IPS-NIHi11 (cell line): ENCODE results near the gene LGR5.
A peak's percentile ranks its signal among the peaks of the same experiment; 100 is the strongest.
"Not testable (repeated sequence)": the region's sequence is repeated elsewhere in the genome, so short reads cannot be mapped to it uniquely, and the experiment has no call there.

Experiments used
- DNase-seq: peaks from one replicate; pipeline ENCODE4 v3.0.0; 2012; ENCODE audit warnings: mixed read lengths, low spot score

Gene LGR5

GRCh38 chr12:71551529-71551928 is 111.9 kb downstream of the LGR5 start:
- DNase-seq, result no peak

- DNase-seq, result no peak
Measured at GRCh38 chr12:71552728-71553501, 113.3 kb downstream of the LGR5 start.

GRCh38 chr12:71555191-71555590 is 115.6 kb downstream of the LGR5 start:
- no peak for DNase-seq

- DNase-seq, result not testable (repeated sequence)
Measured at GRCh38 chr12:71555789-71556188, 116.2 kb downstream of the LGR5 start.

GRCh38 chr12:71556448-71556847 is 116.8 kb downstream of the LGR5 start:
- no peak for DNase-seq

DNA sequence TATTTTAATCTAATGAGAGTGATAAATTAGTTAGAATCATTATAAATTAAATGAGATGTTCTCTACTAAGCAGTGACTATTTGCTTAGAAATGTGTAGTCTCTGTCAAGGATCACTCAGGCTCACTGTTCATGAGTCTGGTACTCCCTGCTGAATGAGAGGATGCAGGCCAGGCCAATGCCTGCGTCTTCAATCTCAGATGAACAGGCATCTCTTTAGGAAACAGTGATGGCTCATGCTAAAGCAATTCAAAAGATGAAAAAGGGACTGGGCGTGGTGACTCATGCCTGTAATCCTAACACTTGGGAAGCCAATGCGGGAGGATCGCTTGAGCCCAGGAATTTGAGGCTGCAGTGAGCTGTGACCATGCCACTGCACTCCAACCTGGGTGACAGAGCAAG is 117.3 kb downstream of the LGR5 start:
- DNase-seq, result peak; percentile 26

DNA sequence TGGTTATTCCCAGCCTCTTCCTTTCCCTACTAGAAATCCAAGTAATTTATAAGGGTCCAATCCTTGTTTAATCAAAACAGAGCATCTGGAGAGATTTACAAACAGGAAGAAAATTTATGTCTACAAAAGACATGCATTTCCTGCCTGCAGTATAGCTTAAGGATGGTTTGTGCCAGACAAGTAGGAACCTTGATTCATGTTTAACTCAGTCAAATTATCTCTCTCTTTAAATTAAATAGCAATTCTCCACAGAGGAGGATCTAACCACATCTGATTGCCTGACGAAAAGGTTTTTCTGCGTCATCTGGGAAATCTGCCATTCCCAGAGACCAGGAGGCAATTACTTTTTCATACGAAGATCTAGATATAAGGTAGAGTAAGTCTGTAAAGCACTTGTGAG is 118.8 kb downstream of the LGR5 start:
- DNase-seq, result no peak

- DNase-seq, result no peak
Measured at GRCh38 chr12:71562676-71563595, 123.3 kb downstream of the LGR5 start.

GRCh38 chr12:71565535-71565934 is 125.9 kb downstream of the LGR5 start:
- no peak for DNase-seq

DNA sequence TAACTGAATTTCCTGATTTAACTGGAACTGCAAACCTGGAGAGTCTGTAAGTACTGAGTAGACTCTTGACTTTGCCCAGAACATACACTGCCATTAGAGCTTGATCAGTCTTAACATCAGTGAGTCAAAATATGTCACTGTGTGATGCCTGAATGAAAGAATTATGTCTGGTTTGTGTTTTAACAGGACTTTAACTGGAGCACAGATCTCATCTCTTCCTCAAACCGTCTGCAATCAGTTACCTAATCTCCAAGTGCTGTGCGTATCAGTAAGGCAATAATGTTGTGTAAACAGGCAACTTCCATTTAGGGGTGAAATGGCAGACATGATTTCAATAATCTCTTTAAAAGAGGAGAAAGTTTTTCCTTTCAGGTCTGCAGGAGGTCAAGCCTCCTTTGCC is 127.1 kb downstream of the LGR5 start:
- DNase-seq, result no peak

- DNase-seq, result no peak
Measured at GRCh38 chr12:71567537-71567936, 127.9 kb downstream of the LGR5 start.

GRCh38 chr12:71569885-71570284 is 130.3 kb downstream of the LGR5 start:
- not testable (repeated sequence) for DNase-seq

- no peak for DNase-seq
Measured at GRCh38 chr12:71576496-71576895, 136.9 kb downstream of the LGR5 start.

GRCh38 chr12:71578694-71579258 is 139.2 kb downstream of the LGR5 start:
- no peak for DNase-seq

DNA sequence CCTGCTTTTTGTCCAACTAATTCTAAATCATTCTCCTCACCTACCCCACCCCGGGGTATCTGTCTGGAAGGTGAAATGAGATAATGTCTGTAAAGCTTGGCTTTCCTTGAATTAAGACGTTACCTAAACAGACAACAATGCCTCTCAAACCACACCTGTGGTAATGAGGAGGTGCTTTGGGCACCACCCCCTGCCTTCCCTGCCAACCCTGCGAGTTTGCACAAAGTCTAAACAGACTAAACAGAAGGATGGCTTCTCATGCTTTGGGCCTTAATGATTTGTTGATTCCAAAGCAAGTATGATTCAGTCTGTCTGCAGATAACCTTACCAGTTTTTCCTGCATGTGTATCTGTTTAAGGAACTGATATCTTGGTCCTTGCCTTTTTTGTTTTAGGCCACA is 141.6 kb downstream of the LGR5 start:
- DNase-seq, result peak; percentile 42

DNA sequence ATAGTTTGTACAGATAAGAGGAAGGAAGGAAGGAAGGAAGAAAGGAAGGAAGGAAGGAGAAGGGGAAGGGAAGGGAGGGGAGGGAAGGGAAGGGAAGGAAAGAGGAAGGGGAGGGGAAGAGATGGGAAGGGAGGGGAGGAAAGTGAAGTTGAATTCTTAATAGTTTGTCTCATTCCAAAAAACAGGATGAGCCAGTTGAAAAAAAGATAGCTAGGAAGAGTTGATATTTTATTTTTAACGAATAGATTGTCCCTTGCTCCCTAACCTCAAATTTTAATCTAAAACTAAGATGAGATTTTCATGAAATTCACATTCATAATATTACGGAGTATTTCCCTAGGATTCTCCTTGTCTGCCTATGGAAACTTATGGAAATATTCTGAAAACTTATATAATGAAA is 143.3 kb downstream of the LGR5 start:
- DNase-seq, result no peak

GRCh38 chr12:71584356-71584755 is 144.8 kb downstream of the LGR5 start:
- no peak for DNase-seq

DNA sequence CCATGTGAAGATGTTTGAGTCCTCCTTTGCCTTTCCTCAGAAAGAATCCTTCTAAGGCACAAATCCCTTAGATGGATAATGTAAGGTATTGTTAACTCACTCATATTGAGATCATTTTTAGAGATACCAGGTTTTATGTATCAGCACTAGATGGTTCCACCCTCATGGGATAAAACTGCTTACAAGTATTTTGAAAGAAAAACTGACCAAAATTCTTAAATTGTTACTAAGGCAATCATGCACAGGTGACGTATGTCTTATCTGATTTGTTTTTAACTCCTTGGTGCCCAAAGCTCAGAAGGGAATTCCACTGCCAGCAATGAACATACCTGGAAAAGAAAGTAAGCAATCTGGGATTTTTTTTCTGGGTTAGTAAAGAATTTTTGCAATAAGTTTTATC is 145.6 kb downstream of the LGR5 start:
- DNase-seq, result no peak

- DNase-seq, result no peak
Measured at GRCh38 chr12:71587012-71587411, 147.4 kb downstream of the LGR5 start.

GRCh38 chr12:71589478-71589881 is 149.9 kb downstream of the LGR5 start:
- no peak for DNase-seq

- DNase-seq, result no peak
Measured at GRCh38 chr12:71591601-71592000, 152.0 kb downstream of the LGR5 start.

GRCh38 chr12:71592841-71593240 is 153.2 kb downstream of the LGR5 start:
- DNase-seq, result no peak
